HG02610 (cell line): ENCODE results near the gene COBLL1.
"Not testable (repeated sequence)": the region's sequence is repeated elsewhere in the genome, so short reads cannot be mapped to it uniquely, and the experiment has no call there.

ENCODE experiments used
- ATAC-seq: cut with Tn5 transposase; IDR thresholded peaks from one replicate; pipeline ENCODE4 v1.9.1; 2021; ENCODE audit warnings: mild to moderate bottlenecking, moderate library complexity; ENCODE audit not compliant: unreplicated experiment

Gene COBLL1

GRCh38 chr2:164722616-164723338, 118.8 kb downstream of the COBLL1 start:
- no peak for ATAC-seq

GRCh38 chr2:164721430-164721829, 120.2 kb downstream of the COBLL1 start:
- no peak for ATAC-seq

DNA sequence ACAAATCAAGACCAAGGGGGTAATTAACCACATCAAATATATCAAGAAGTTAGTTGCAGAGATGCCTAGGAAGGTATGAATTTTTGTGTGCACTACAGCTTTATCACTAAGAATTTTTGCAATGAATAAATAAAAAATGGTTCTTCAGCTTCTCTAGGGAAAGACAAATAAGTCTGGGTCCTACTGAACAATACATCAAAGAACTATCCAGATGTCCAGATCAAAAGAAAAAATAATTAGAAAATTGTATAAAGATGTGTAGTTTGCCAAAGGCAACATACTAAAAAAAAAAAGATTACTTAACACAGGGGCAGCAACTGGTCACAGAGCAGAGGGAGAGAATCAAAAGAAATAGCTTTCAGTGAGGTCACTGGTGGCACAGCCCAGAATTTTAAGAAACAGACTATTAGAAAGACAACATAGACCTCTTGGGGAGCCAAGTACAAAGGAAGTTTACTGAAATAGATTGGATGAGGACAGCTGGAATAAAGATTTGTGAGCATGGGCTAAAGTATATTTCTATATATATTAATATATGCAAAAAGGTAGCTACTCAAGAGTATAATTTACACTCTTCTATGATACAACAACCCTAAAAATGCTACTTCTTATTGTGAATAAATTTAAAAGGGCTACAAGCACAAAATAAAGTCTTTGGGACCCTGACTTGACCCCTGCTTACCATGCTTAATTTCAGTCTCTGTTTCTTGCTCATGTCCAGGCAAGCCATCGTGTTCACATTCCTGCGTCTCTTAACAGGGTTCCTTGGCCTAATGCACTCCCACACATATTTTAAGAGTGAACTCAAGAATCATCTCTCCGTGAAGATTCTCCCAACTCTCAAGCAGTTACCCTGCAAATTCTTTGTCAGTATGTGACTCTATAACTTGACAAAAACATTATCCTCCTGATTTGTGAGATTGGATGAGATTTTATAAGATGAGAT, 121.4 kb downstream of the COBLL1 start:
- ATAC-seq: no peak

DNA sequence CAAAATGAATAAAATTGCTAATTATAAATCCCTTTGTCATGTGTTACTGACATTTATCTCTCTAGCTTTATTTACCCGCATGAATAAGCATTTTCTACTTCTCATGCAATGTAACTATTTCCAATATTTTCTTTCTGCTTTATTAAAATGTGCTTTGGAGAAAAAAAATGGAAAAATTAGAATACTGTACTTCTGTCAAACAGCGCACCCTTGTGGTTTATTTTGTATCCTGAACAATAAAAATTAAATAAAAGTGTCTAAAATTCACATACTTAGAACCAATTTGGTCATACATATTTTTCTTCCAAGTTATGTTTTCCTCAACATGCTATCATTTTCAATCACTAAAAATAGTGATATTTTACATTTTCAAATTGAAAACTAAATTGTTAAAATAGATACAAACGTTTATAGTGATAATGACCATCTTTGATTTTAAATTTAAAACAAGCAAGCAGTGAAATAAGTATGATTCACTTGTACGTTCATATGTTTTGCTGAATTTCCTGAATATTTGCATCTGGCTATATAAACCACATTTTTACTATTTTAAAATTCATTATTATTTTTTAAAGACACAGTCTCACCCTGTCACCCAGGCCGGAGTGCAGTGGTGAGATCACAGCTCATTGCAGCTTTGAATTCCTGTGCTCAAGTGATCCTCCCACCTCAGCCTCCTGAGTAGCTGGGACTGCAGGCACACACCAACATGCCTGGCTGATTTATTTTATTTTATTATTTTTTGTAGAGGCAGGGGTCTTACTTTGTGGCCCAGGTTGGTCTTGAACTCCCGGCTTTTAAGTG, 124.4 kb downstream of the COBLL1 start:
- ATAC-seq: no peak

DNA sequence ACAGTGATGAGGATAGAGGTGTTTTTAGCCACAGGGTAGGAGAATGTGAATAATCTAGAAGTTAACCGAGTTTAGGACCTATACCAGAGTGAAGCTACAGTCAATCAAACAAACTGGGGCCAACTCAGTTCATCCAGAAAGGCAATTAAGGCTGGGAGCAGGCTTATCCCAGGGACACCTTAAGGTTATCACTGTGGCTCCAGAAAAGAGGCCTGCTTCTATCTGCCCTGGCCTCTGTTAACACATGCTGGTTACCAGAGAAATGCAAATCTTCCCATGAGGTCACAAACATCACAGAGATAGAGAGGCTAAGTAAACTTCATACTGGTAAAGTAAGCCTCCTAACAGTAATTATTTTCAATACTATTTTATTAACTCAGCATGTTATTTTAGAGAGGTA, 127.2 kb downstream of the COBLL1 start:
- no peak for ATAC-seq

GRCh38 chr2:164711766-164712138, 129.9 kb downstream of the COBLL1 start:
- no peak for ATAC-seq

DNA sequence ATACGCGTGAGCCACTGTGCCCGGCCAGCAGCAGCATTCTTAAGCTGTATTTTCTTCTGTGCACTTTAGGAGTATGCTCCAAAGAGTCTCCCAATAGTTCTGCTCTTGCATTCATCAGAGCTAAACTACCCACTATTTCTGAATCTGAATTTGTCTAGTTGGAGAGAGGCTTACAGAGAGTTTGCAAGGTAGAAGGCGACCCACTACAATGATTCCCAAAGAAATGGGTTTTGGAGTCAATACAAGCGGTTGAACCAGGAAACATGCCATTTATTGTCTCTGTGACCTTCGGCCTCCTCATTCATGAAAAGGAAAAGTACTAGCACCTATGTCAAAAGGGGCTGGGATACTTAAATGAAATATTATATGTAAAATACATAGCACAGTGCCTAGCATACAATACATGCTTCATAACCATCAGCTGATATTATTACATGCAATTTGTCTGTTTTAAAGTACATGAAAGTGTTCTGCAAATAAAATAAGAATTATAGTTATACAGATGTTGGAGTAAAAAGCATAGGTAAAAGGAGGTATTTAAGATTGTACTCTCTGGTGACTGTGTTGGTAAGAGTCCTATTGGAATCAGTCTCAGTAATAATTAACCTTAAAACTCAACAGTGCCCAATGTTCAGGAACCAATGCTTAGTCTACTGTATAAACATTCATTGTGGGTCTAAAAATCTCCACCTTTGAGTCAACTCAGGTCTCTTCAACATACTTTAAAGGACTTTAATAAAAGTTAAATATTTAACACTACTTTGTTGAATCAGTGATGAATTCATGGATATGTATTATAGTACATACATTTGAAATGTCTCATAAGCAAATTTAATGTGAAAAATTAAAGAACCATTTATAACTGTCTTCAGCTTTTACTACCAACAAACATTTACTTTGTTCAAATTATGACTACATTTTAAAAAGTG, 130.5 kb downstream of the COBLL1 start:
- no peak for ATAC-seq

GRCh38 chr2:164710252-164710836, 131.3 kb downstream of the COBLL1 start:
- not testable (repeated sequence) for ATAC-seq

- no peak for ATAC-seq
These were observed 135.1 kb downstream of the COBLL1 start for GRCh38 chr2:164706522-164706921.

DNA sequence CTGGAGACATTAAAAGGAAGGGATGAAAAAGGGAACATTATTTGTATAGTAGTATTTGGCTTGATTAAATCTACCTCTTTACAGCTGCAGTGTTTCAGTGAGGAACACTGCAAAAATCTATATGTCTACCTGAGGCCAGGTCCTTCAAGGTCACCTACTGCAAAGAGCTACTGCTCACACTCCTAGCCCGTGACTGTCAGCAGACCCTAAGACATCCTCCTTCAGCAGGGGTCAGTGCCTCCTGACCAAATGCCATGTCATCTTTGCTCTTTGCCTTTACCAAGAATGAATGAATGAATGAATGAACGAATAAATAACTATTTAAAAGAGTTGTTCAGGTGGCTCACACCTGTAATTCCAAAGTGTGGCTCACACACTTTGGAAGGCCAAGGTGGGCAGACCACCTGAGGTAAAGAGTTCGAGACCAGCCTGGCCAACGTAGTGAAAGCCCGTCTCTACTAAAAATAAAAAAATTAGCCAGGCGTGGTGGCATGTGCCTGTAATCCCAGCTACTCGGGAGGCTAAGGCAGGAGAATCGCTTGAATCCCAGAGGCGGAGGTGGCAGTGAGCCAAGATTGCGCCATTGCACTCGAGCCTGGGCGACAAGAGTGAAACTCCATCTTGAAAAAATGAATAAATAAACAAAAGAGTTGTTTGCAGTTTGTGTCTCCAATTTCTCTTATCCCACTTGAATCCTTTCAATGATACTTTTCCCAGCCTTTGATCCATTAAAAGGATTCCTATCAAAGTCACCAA, 136.0 kb downstream of the COBLL1 start:
- no peak for ATAC-seq

DNA sequence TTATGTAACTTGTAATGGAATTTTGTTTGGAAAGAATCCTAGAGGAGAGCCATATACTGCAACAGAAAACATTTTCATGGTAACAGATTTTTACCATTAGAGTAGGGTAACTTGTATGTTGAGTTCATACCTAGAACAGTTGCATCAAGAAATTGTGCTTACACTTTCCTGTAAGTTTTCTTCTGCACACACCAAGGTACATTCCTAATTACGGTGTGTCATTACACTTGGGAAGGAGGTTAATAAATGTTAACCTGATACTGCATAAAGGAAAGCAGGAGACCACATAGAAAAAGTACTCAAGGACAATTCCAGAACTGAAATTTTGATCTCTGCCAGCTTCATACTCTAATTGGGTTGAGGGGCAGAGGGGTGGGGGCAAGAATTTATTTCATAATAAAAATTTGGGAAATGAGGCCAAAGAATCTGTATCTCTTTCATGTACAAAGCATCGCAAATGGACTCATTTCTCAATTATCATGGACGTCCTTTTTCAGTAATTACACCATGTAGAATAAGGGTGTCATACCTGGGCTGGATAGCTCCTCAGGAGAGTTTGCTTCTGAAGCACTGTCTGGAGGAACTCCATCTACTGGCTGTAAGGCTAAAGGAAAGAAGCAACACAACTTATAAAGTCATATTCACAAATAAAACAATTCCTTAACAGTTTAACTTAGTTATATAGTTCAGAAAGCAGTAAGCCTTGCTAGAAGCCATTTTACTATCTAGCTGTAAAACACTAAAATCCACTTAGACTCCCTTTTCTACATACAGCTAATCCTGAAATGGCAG, 137.5 kb downstream of the COBLL1 start:
- ATAC-seq: no peak

- ATAC-seq: no peak
These were observed 140.1 kb downstream of the COBLL1 start for GRCh38 chr2:164701565-164701964.

DNA sequence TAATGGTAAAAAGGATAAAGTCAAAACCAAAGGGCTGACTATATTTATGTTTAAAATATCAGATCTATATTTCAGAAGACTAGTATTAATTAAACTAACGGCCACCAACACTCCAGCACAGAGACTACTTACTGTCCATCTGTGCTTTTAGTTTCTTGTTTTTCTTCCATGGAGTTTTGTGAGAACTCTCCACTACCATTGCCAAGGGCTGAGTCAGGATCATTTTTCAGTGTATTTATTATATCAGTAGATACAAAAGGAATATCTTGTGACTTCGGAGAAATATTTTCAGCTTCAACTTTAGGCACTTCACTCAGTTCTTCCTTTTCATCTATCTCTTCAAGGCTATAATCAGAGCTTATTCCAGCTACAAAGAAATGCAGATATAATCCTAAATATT, 141.2 kb downstream of the COBLL1 start:
- no peak for ATAC-seq

- ATAC-seq: no peak
These were observed 143.7 kb downstream of the COBLL1 start for GRCh38 chr2:164697688-164698461.

GRCh38 chr2:164696634-164697033, 145.0 kb downstream of the COBLL1 start:
- ATAC-seq: no peak

GRCh38 chr2:164694275-164694695, 147.3 kb downstream of the COBLL1 start:
- no peak for ATAC-seq

DNA sequence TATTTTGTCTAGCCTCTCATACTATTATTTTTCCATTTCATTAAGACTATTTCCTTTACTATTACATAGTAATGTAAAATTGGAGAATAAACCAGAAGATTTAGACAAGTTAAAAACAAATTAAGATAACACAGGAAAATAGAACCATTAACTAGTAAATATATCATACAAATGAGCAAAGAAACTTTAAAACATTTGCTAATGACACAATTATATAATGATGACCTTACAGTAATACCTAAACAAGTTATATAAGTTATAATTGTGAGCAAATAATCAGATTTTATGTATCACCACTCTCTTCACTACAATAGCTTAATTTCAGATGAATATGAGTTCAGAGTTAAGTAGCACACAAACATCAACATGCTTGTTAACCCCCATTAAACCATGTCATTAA, 147.8 kb downstream of the COBLL1 start:
- no peak for ATAC-seq

DNA sequence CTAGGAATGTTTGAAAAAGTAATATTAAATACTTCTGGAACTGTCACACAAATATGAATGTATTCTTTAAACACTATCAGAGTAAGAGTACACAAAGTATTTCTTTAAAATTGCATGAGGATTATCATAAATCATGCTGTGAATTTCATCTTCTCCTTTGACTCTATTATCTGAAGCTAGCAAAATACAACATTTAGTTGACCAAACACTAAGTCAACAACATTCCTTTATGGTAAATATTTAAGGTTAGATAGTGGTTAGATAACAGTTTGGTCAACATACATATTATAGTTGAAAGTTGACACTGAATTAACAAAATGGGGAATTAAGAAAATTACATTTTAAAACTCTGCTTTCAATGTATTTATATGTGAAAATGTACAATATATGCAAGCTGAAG, 148.2 kb downstream of the COBLL1 start:
- ATAC-seq: no peak
